ENCODE data around the gene SCMH1.
A peak's percentile ranks its signal among the peaks of the same experiment; 100 is the strongest.
"Not testable (repeated sequence)": the region's sequence is repeated elsewhere in the genome, so short reads cannot be mapped to it uniquely, and the experiment has no call there.

The SCMH1 gene

DNA sequence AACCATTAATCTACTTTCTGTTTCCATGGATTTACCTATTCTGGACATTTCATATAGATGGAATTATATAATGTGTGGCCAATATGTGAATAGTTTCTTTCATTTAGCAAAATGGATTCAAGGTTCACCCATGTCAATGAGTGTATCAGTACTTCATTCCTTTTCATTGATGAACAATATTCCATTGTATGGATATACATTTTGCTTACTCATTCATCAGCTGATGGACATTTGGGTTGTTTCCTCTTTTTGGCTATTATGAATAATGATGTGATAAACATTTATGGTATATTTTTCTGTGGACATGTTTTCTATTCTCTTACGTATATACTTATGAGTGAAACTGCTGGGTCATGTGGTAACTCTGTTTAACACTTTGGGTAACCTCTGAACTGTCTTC, 97.8 kb downstream of the SCMH1 start:
- DNase-seq = no peak

DNA sequence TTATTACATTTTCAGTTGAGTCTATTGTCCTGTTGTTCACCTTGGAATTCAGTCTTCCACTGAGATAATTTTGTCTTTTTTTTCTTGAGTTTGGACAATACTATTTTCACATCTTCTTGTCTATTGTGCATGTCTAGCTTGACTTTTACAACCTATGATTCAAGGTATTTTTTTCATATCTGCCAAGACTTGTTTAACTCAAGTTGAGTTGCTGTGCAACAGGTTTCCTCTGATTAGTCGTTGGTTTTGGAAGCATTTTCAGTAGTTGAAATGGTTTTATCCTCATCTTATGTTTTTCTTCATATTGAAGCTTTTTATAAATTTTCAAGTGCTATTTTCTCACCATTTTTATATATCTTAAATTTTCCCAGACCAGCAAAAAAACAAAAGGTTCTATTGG, 103.6 kb downstream of the SCMH1 start:
- no peak for DNase-seq

DNA sequence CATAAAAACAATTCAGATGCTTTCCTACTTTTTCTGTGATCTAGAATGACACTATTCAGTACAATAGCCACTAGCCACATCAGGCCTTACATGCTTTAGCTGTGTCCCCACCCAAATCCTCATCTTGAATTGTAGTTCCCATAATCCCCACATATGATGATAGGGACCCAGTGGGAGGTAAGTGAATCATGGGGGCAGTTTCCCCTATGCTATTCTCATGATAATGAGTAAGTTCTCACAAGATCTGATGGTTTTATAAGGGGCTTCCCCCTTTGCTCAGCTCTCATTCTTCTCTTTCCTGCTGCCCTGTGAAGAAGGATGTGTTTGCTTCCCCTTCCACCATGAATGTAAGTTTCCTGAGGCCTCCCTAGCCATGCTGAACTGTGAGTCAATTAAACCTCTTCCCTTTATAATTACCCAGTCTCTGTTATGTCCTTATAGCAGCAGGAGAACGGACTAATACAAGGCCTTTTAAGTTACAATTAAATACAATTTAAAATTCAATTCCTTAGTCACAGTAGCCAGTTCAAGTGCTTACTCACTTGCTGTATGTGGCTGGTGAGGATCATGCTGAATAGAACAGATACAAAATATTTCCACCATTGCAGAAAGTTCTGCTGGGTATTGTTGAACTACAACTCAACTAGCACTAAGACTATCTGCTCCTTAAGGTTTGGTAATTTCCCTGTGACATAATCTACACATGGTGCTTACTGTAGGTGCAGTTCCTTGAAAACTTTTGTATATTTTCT, 106.7 kb downstream of the SCMH1 start:
- no peak for DNase-seq

DNA sequence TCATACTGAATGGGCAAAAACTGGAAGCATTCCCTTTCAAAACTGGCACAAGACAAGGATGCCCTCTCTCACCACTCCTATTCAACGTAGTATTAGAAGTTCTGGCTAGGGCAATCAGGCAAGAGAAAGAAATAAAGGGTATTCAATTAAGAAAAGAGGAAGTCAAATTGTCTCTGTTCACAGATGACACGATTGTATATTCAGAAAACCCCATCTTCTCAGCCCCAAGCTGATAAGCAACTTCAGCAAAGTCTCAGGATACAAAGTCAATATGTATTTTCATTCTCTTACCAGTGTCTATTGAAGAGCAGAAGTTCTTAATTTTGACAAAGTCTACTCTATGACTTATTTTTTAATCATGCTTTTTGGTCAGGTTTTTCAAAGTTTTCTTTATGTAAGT, 107.8 kb downstream of the SCMH1 start:
- DNase-seq = not testable (repeated sequence)

DNA sequence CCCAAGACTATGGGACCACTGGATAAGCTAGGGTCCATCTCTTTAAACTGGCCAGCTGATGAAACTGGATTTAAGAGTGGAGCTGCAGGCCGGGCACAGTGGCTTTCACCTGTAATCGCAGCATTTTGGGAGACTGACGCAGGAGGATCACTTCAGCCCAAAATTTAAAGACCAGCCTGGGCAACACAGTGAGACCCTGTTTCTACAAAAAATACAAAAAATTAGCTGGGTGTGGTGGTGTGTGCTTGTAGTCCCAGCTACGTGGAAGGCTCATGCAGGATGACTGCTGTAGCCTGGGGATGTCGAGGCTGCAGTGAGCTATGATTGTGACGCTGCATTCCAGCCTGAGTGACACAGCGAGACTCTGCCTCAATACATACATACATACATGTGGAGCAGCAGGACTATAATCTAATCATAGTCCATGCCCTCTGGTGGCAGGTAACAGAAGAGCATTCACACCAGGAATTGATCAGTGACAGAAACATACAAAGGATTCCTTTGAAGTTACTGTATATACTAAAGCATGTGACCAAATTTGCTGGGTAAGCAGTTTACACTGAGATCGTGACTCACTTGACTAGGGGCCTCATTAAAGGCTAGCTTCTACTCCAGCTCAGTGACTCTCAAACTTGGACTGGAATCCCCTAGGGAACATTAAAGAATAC, 119.1 kb downstream of the SCMH1 start:
- no peak for DNase-seq

DNA sequence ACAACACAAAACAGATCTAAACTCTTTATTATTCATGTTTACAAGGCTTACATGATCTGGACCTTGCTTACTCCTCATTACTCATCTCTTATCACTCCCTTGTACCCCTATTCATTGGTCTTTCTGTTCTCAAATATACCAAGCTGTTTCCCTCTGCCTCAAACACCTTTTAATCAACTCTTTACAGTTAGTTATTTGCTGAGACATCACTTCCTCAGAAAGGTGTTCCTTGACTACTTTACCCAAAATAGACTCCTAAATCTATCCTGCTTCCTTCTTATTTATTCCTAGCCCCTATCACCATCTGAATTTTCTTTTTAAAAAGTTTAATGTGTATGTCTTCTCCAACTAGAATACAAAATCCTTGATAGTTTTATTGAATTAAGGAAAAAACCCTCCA, 120.0 kb downstream of the SCMH1 start:
- no peak for DNase-seq

DNA sequence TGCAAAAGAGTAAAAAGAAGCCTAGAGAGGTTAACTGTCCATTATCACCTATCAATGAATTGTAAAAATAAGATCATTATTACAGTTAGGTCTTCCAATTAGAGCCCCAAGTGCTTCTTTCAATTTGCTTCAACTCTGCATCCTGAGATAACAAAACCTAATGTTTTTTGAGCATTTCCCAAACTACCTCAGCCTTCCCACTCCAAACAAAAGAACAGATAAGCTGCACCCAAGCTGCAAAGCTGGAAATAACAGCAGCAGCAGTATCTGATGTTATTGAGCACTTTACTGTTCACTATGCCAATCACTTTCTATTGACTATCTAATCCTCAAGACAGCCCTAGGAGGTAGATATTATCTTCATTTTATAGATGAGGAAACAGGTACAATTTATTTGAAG, 123.5 kb downstream of the SCMH1 start:
- DNase-seq = no peak

DNA sequence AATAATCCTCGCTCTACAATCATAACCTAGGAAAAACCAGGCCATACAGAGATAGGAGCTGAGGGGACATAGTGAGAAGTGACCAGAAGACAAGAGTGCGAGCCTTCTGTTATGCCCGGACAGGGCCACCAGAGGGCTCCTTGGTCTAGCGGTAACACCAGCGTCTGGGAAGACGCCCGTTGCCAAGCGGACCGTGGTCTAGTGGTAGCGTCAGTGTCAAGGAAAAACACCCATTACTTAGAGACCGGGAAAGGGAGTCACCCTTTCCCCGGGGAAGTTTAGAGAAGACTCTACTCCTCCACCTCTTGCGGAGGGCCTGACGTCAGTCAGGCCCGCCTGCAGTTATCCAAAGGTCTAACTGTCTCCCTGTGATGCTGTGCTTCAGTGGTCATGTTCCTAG, 124.9 kb downstream of the SCMH1 start:
- not testable (repeated sequence) for DNase-seq

DNA sequence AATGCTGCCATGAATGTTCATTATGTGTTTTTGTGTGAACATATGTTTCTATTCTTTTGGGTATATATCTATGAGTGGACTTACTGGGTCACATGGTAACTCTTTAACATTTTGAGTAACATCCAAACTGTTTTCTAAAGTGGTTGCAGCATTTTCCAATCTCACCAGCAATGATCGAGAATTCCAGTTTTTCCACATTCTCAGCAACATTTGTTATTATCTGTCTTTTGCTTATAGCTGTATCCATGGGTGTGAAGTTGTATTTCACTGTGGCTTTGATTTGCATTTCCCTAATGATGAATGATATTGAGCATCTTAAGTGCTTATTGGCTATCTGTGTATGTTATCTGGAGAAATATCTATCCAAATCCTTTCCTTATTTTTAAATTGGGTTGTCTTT, 131.4 kb downstream of the SCMH1 start:
- DNase-seq = no peak

DNA sequence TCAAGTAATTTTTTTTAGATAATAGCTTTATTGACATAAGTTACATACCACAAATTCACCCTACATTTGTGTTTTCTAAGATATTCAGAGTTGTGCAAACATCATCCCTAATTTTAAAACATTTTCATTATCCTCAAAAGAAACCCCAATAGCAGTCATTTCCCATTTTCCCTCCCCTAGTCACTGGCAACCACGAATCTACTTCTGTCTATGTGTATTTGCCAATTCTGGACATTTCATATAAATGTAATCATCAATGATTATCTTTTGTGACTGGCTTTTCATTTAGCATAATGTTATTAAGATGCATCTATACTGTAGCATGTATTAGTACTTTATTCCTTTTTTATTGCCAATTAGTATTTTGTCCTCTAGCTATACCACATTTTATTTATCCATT, 131.8 kb downstream of the SCMH1 start:
- no peak for DNase-seq

DNA sequence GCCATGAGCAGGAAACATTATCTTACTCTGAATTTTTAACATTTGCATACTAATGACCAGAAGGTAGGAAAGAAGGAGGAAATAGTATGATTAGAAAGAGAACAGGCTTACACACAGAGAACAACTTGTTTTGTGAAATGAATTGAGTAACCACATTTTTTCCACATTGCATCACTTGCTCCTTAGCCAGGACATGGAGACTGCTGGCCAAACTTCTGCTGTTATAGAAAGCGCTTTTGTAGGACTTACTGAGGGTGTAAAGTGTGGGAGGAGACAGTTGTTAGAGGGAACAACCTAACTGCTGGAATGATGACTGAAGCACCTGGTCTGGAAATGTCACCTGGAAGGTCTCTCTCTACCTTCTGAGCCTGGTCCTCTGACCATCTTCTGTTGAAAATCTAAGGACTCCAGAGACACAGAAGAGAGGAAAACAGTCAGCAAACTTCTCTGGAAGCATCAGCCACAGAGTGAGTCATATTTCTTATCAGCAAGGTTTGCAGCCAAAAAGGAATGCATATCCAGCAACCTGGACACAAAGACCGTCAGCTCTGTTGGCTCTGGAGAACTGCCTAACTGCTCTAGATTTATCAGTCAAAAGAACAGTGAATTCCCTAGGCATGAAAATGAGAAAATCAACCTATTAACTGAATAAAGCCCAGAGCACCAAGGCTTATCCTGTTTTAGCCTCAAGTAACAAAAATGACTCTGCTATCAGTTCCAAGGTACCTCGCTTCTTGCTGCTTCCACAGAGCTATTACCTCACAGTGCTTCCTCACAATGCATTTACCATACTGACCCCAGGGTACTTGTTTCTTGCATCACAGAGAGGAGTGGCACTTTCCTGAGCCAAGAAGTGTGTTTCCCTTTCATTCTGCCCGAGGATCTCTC, 132.6 kb downstream of the SCMH1 start:
- peak; percentile 88 for DNase-seq

DNA sequence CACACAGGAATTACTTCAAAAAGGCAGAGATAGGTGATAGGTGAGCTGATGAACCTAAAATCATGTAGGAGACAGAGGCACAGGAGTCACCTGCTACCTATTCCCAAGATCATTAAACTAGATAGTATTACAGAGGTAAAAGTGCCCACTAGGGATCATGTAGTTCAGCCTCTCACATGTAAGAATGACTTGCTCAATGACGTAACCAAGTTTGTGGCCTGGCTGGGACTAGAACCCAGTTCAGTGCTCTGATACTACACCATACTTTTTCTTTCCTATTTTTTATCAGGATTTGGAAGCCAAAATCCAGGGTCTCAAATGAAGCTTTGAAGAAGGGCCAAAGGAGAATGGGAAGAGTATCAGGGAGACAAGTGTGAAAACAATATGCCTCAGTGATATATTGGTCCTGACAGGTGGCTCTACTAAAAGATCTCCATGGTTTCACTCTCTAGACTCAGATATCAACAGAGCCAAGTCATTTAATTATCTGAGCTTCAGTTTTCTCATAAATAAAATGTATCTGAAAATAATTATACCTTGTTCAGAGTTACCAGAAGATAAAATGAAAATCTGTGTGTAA, 133.3 kb downstream of the SCMH1 start:
- no peak for DNase-seq

DNA sequence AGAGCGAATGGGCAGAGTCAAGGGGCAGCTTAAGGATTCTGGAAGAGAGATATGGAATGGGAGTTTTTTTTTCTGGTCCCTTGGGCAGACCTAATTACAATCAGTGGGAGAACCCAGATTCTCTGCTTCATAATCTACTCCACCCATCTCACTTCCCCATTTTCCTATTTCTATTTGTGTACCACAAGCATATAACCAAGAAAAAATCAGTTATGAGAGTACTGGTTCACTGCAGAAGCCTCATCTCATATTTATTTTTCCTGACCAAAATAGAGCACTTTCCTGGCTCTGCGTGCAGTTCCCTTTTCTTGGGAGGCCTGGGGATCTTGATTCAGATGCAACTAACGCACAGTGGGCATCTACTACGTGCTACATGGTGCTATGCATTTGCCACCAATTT, 138.3 kb downstream of the SCMH1 start:
- no peak for DNase-seq

DNA sequence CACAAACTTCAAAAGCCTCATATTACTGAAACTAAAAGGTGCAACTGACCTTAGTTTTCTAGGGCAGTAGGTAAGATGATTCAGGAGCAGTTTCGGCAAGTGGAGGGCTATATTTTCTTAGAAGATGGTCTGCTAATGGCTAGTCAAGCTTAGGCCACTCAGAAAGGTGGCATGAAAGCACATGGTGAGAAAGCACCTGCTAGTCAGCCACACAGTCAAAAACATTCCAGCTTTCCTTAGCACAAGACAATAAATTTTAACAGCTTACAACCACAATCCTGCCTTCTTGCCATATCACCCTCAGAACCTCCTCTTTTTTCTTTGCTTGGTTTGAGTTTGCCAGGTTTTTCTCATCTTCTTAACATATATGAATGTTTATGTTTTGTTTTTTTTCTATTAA, 139.5 kb downstream of the SCMH1 start:
- DNase-seq = no peak

DNA sequence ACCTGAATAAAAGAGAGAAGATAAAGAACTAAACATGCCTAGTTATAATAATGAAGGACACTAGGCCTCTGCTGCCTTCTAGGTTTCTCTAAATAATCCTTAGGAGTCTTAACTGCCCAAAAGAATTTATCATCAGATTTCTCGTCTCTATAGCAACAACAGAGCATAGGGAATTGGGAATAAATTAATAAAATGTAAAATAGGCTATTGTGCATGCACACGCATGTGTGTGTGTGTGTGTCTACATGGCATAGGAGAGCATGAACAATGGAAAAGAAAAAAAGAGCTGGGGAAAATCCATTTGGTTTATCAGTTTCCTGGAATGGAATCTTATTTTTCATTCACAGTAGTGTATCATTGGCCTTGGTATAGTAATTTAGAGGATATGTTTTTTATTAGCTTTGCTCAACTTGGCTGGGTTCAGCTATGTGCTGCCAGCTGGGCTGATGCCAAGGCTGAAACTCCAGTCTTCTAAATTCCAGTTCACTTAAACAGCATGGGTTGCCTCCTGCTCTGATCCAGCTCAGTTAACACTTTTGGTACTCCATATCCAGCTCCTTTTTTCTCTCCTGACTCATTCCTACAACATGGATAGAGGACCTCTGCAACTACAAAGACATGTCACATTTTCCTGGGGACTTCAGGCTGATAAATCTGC, 140.0 kb downstream of the SCMH1 start:
- peak; percentile 96 for DNase-seq

DNA sequence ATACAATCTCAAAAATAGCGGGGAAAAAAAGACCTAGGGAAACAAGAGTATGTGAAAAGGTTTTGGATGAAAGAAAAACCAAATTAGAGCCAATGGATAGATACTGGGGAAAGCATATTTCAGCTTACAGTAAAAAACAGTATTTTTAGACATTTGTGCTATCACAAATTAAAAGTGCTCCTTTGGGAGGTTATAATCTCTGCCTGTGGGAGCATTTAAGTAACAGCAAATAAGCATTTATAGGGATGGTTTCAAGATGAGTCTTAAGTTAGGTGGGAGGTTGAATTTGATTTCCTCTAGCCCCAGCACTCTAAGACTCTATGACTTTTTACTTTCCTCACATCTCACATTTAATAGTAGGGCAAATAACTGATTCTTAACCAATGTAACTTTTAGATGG, 141.0 kb downstream of the SCMH1 start:
- DNase-seq = no peak

DNA sequence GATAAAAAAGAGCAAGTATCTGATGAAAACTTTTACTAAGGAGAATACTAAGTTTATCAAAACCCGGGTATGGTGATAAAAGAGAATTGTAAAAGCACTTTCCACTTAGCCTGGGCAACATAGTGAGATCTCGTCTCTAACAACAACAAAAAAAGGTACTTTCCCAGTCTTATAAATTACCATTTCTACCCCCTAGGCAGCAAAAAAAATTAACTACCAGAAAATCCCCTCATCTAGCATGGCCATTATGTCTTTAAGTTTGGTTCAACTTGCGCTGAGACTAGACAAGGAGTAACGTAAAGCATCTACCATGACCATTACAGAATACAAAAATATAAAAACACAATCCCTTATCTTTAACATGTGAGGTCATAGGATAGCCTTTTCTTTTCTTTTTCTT, 141.9 kb downstream of the SCMH1 start:
- DNase-seq = no peak

DNA sequence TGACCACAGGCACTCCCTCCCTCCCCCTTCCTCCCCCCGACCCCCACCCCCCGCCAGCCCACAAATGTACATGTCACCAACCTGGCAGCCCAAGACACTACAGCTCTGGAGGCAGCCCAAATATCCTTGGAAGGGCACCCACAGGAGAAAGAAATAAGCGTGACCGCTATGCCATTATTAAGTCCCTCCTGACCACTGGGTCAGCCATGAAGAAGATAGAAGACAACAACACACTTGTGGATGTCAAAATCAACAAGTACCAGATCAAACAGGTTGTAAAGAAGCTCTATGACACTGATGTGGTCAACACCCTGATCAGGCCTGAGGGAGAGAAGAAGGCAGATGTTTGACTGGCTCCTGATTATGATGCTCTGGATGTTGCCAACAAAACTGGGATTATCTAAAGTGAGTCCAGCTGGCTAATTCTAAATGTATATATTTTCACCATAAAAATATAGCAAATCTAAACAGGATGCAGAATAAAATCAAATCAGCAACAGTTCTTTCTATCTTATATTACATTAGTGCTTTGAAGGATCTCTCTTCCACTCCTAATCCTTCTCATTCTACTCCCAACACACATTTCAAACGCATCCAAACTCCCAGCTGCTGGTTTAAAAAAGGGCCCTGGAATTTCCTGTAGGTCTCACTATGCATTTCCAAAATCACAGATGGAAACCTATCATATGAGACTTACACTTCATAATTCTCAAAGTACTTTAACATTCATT, 143.2 kb downstream of the SCMH1 start:
- no peak for DNase-seq

DNA sequence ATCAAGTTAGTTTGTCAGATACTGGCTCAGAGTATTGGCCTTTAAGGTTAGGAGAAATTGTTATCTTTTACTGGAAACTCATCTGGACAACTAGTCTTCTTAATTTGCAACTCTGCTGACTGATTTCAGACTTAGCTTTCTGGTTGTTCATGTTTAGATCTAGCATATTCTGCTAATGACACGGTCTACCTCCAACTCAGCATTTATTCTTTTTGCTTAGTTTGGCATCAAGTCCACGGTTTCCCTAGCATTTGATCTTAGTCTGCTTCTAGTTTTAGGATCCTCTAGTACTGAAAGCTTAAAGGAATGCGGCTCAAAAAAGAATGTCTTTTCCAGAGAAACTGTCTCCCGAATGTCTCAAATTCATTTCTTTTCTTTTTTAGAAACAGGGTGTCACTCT, 145.0 kb downstream of the SCMH1 start:
- DNase-seq = no peak

DNA sequence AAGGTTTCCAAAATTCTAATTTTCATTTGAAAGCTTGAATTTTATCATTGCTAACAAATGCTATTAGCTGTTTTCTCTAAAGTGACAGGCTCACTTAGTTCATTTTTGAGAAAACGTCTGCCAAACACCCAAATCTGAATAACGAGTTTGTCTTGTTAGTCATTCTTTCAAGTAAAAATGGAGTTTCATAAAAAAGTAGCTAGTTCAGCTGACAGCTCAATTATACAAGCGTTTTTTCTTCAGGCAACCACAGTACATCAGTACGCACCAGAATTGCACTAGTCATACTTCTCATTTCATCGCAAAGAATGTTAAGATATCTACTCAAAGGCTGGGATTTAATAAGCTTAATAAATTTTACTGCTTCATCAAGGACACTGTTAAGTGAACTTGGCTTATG, 148.3 kb downstream of the SCMH1 start:
- DNase-seq = no peak

DNA sequence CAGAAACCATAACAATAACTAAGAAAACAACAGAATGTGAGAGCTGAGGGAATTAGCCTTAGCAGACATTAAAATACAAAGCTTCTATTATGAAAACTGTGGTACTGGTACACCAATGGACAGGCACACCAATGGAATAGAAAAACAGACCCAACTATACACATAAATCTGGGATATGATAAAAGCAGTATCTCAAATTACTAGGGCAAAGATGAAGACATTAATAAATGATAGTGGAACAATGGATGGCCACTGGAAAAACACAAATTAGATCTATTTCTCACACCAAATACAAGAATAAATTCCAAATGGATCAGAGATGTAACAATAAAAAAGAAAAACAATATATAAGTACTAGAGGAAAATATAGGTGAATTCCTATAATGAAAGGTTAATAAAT, 155.2 kb downstream of the SCMH1 start:
- DNase-seq = no peak

DNA sequence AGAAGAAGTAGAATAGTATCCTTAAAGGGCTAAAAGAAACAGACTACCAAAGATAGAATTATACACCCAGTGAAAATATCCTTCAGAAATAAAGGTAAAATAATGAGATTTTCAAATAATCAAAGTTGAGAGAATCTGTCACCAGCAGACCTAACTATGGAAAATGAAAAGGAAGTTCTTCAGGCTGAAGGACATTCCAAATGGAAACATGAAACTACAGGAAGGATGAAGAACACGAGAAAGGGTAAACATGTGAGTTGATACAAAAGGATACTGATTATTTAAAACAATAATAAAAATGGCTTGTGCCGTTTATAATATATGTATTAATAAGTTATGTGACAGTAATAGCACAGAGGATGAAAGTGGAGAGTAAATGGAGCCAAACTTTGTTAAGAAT, 163.5 kb downstream of the SCMH1 start:
- DNase-seq = no peak

Measured in right hindlimb (tissue), 1 donor.